Fibroblast of pulmonary artery (primary cell): Measurements from ENCODE around the gene PCSK5.

Source experiments
- DNase-seq: peaks from one replicate; pipeline ENCODE4 v3.0.0-alpha.2; 2010; ENCODE audit warnings: low read depth
- H3K4me3 ChIP-seq: replicated peaks from 2 replicates; pipeline ENCODE4 v1.5.1; 2011; ENCODE audit warnings: low read depth, mild to moderate bottlenecking, control low read depth, low read length, moderate library complexity
- TF ChIP-seq, protein P1 (sequence below): IDR thresholded peaks from 2 replicates; pipeline ENCODE4 v1.5.1; 2011; ENCODE audit warnings: mild to moderate bottlenecking, control low read depth, low read length, inconsistent platforms; ENCODE audit errors: missing control alignments

Gene PCSK5

GRCh38 chr9:75965231-75965630 lies 74.8 kb downstream of the PCSK5 start:
- no peak overlapping the region for H3K4me3 ChIP-seq
- TF ChIP-seq, protein P1, sequence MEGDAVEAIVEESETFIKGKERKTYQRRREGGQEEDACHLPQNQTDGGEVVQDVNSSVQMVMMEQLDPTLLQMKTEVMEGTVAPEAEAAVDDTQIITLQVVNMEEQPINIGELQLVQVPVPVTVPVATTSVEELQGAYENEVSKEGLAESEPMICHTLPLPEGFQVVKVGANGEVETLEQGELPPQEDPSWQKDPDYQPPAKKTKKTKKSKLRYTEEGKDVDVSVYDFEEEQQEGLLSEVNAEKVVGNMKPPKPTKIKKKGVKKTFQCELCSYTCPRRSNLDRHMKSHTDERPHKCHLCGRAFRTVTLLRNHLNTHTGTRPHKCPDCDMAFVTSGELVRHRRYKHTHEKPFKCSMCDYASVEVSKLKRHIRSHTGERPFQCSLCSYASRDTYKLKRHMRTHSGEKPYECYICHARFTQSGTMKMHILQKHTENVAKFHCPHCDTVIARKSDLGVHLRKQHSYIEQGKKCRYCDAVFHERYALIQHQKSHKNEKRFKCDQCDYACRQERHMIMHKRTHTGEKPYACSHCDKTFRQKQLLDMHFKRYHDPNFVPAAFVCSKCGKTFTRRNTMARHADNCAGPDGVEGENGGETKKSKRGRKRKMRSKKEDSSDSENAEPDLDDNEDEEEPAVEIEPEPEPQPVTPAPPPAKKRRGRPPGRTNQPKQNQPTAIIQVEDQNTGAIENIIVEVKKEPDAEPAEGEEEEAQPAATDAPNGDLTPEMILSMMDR = no peak
- no peak for DNase-seq

DNA sequence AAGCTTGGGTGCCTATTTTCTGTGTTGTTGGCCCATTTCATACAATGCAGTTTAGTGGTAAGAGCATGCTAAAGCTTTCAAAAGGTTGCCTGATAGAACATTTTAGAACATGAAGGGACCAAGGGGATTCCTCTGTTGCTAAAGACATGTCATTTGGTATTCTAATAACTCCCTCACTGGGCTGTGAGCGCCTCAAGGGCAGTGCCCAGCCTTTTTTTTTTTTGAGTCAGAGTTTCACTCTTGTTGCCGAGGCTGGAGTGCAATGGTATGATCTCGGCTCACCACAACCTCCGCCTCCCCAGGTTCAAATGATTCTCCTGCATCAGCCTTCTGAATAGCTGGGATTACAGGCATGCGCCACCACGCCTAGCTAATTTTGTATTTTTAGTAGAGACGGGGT lies 77.1 kb downstream of the PCSK5 start:
- no peak for DNase-seq
- TF ChIP-seq, protein P1 = no peak
- H3K4me3 ChIP-seq = no peak overlapping the region

- no peak for DNase-seq
- TF ChIP-seq, protein P1 = no peak
- no peak overlapping the region for H3K4me3 ChIP-seq
Measured at GRCh38 chr9:75974016-75974766, 83.7 kb downstream of the PCSK5 start.

- TF ChIP-seq, protein P1 = no peak
- no peak overlapping the region for H3K4me3 ChIP-seq
- no peak for DNase-seq
Measured at GRCh38 chr9:75975071-75975470, 84.6 kb downstream of the PCSK5 start.

- DNase-seq = no peak
- no peak overlapping the region for H3K4me3 ChIP-seq
- TF ChIP-seq, protein P1 = no peak
Measured at GRCh38 chr9:75976549-75976948, 86.1 kb downstream of the PCSK5 start.

DNA sequence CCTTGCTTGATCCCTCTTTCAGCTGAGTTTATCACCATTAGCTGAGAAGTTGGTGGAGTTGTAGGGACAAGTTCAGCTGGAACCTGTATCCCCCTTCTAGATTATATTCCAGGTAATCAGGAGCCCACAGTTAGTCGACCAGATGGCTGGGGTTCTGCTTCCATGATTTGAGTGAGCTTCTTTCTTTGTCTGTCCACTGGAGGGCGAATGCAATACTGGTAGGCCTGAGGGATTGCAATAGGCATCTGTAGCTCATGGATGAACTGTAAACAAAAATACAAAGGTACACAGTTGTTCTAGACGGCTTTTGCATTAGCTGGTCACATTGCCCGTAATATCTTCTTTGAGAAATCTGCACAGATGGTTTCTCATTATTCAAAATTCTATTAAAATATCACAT lies 88.9 kb downstream of the PCSK5 start:
- peak; percentile 31 for DNase-seq
- TF ChIP-seq, protein P1 = peak; percentile 52
- H3K4me3 ChIP-seq = no peak overlapping the region
